GM23338 (cell line): ENCODE data around the gene NCKAP5.

Experiments used
- CREB1 ChIP-seq: fragments of 250-450 bp; sonication (Bioruptor Pico); IDR thresholded peaks from 2 replicates; pipeline ENCODE4 v1.5.0; 2020; ENCODE audit warnings: low read depth, mild to moderate bottlenecking, moderate library complexity
- EZH2 ChIP-seq: fragments of 200-600 bp; sonication (generic); IDR thresholded peaks from one replicate; pipeline ENCODE4 v1.8.0; 2017; ENCODE audit warnings: antibody characterized with exemption, mild to moderate bottlenecking, low read depth; ENCODE audit not compliant: unreplicated experiment
- EZH2phosphoT487 ChIP-seq: fragments of 200-600 bp; sonication (generic); IDR thresholded peaks from one replicate; pipeline ENCODE4 v1.8.1; 2018; ENCODE audit warnings: antibody characterized with exemption; ENCODE audit not compliant: unreplicated experiment
- JUNB ChIP-seq: IDR thresholded peaks from one replicate; pipeline ENCODE4 v1.6.1; 2016; ENCODE audit warnings: antibody characterized with exemption; ENCODE audit not compliant: unreplicated experiment
- POLR2AphosphoS5 ChIP-seq: IDR thresholded peaks from 2 replicates; pipeline ENCODE4 v1.6.1; 2016; ENCODE audit warnings: antibody characterized with exemption, low read depth
- TF ChIP-seq, protein P1 (sequence below), 2 experiments: fragments of 200-600 bp in 1 of 2; sonication (generic) in 1 of 2; conservative IDR thresholded peaks; 2 replicates each; pipeline versions ENCODE4 v1.5.1 to v1.6.1; 2016 to 2017; ENCODE audit warnings: antibody characterized with exemption in 2 of 2, low read depth in 2 of 2, mild to moderate bottlenecking in 2 of 2, moderate library complexity in 1 of 2
- TF ChIP-seq, protein P2 (sequence below): IDR thresholded peaks from 2 replicates; pipeline ENCODE4 v1.6.1; 2016; ENCODE audit warnings: antibody characterized with exemption
- TF ChIP-seq, protein P3 (sequence below): fragments of 250-450 bp; sonication (Bioruptor Pico); IDR thresholded peaks from 2 replicates; pipeline ENCODE4 v1.5.0; 2020; ENCODE audit warnings: mild to moderate bottlenecking, moderate library complexity

DNA sequence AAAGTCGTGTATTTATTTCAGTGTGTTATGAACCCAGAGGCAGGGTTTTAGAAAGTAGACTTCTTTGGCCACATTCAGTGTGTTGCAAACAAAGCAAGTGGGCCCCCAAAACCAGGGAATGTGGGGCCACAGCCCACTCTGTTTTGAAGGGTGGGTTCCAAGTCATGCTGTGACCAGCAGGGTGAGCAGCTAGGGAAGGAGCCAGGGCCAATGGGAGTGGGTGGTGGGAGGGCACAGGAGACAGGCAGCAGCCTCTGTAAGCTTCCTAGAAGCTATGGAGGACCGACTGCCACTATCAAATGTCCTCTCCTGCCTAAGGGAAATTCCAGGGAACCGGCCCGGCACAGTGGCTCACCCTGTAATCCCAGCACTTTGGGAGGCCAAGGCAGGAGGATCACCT lies 847.9 kb downstream of the NCKAP5 start:
- TF ChIP-seq, protein P1, sequence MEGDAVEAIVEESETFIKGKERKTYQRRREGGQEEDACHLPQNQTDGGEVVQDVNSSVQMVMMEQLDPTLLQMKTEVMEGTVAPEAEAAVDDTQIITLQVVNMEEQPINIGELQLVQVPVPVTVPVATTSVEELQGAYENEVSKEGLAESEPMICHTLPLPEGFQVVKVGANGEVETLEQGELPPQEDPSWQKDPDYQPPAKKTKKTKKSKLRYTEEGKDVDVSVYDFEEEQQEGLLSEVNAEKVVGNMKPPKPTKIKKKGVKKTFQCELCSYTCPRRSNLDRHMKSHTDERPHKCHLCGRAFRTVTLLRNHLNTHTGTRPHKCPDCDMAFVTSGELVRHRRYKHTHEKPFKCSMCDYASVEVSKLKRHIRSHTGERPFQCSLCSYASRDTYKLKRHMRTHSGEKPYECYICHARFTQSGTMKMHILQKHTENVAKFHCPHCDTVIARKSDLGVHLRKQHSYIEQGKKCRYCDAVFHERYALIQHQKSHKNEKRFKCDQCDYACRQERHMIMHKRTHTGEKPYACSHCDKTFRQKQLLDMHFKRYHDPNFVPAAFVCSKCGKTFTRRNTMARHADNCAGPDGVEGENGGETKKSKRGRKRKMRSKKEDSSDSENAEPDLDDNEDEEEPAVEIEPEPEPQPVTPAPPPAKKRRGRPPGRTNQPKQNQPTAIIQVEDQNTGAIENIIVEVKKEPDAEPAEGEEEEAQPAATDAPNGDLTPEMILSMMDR (conservative IDR thresholded peaks at IDR 0.05; ENCODE audit: low read depth in 2 of 2): no peak
- TF ChIP-seq CREB1 (CRISPR knock-in tag) (no peak), POLR2AphosphoS5 (no peak), EZH2 (no peak), EZH2phosphoT487 (no peak), JUNB (no peak)
- TF ChIP-seq, protein P2, sequence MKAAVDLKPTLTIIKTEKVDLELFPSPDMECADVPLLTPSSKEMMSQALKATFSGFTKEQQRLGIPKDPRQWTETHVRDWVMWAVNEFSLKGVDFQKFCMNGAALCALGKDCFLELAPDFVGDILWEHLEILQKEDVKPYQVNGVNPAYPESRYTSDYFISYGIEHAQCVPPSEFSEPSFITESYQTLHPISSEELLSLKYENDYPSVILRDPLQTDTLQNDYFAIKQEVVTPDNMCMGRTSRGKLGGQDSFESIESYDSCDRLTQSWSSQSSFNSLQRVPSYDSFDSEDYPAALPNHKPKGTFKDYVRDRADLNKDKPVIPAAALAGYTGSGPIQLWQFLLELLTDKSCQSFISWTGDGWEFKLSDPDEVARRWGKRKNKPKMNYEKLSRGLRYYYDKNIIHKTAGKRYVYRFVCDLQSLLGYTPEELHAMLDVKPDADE: no peak
- TF ChIP-seq, protein P3, sequence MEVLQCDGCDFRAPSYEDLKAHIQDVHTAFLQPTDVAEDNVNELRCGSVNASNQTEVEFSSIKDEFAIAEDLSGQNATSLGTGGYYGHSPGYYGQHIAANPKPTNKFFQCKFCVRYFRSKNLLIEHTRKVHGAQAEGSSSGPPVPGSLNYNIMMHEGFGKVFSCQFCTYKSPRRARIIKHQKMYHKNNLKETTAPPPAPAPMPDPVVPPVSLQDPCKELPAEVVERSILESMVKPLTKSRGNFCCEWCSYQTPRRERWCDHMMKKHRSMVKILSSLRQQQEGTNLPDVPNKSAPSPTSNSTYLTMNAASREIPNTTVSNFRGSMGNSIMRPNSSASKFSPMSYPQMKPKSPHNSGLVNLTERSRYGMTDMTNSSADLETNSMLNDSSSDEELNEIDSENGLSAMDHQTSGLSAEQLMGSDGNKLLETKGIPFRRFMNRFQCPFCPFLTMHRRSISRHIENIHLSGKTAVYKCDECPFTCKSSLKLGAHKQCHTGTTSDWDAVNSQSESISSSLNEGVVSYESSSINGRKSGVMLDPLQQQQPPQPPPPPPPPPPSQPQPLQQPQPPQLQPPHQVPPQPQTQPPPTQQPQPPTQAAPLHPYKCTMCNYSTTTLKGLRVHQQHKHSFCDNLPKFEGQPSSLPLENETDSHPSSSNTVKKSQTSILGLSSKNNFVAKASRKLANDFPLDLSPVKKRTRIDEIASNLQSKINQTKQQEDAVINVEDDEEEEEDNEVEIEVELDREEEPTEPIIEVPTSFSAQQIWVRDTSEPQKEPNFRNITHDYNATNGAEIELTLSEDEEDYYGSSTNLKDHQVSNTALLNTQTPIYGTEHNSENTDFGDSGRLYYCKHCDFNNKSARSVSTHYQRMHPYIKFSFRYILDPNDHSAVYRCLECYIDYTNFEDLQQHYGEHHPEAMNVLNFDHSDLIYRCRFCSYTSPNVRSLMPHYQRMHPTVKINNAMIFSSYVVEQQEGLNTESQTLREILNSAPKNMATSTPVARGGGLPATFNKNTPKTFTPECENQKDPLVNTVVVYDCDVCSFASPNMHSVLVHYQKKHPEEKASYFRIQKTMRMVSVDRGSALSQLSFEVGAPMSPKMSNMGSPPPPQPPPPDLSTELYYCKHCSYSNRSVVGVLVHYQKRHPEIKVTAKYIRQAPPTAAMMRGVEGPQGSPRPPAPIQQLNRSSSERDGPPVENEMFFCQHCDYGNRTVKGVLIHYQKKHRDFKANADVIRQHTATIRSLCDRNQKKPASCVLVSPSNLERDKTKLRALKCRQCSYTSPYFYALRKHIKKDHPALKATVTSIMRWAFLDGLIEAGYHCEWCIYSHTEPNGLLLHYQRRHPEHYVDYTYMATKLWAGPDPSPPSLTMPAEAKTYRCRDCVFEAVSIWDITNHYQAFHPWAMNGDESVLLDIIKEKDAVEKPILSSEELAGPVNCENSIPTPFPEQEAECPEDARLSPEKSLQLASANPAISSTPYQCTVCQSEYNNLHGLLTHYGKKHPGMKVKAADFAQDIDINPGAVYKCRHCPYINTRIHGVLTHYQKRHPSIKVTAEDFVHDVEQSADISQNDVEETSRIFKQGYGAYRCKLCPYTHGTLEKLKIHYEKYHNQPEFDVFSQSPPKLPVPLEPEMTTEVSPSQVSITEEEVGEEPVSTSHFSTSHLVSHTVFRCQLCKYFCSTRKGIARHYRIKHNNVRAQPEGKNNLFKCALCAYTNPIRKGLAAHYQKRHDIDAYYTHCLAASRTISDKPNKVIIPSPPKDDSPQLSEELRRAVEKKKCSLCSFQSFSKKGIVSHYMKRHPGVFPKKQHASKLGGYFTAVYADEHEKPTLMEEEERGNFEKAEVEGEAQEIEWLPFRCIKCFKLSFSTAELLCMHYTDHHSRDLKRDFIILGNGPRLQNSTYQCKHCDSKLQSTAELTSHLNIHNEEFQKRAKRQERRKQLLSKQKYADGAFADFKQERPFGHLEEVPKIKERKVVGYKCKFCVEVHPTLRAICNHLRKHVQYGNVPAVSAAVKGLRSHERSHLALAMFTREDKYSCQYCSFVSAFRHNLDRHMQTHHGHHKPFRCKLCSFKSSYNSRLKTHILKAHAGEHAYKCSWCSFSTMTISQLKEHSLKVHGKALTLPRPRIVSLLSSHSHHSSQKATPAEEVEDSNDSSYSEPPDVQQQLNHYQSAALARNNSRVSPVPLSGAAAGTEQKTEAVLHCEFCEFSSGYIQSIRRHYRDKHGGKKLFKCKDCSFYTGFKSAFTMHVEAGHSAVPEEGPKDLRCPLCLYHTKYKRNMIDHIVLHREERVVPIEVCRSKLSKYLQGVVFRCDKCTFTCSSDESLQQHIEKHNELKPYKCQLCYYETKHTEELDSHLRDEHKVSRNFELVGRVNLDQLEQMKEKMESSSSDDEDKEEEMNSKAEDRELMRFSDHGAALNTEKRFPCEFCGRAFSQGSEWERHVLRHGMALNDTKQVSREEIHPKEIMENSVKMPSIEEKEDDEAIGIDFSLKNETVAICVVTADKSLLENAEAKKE (CRISPR knock-in tag): no peak
